Mesendoderm (in vitro differentiated cells): ENCODE measurements around the gene ABHD18.
"Not testable (repeated sequence)": the region's sequence is repeated elsewhere in the genome, so short reads cannot be mapped to it uniquely, and the experiment has no call there.

Experiments
- DNase-seq: peaks from one replicate; pipeline ENCODE4 v3.0.0; 2013
- H2AK5ac ChIP-seq: 2 replicates; pipeline ENCODE4 v1.6.1; 2013; ENCODE audit warnings: low read length, inconsistent platforms
- H2BK120ac ChIP-seq: 2 replicates; pipeline ENCODE4 v1.6.1; 2013; ENCODE audit warnings: low read depth, mild to moderate bottlenecking, low read length, moderate library complexity, mixed read lengths
- H2BK15ac ChIP-seq: replicated peaks from 2 replicates; pipeline ENCODE4 v1.6.1; 2013; ENCODE audit warnings: low read depth, mild to moderate bottlenecking, moderate library complexity
- H2BK5ac ChIP-seq: 2 replicates; pipeline ENCODE4 v1.6.1; 2013; ENCODE audit warnings: low read length, inconsistent platforms
- H3K18ac ChIP-seq: 2 replicates; pipeline ENCODE4 v1.6.1; 2013; ENCODE audit warnings: mild to moderate bottlenecking, low read length, mixed read lengths
- H3K23ac ChIP-seq: one replicate; pipeline ENCODE4 v1.6.1; 2013; ENCODE audit warnings: low read length
- H3K27ac ChIP-seq: 2 replicates; pipeline ENCODE4 v1.5.1; 2013; ENCODE audit warnings: low read depth, mild to moderate bottlenecking, inconsistent platforms, low read length, moderate library complexity
- H3K27me3 ChIP-seq: 2 replicates; pipeline ENCODE4 v1.6.1; 2013; ENCODE audit warnings: low read length, control low read depth, mild to moderate bottlenecking, inconsistent platforms; ENCODE audit not compliant: insufficient read depth, poor library complexity
- H3K36me3 ChIP-seq: 2 replicates; pipeline ENCODE4 v1.6.1; 2013; ENCODE audit warnings: low read length, inconsistent platforms; ENCODE audit not compliant: control insufficient read depth, insufficient read depth
- H3K4ac ChIP-seq: one replicate; pipeline ENCODE4 v1.6.1; 2013; ENCODE audit warnings: low read depth, mild to moderate bottlenecking, low read length, moderate library complexity
- H3K4me1 ChIP-seq: 2 replicates; pipeline ENCODE4 v1.6.1; 2013; ENCODE audit warnings: low read depth, low read length, inconsistent platforms; ENCODE audit not compliant: control insufficient read depth
- H3K4me2 ChIP-seq: 2 replicates; pipeline ENCODE4 v1.6.1; 2013; ENCODE audit warnings: low read length
- H3K4me3 ChIP-seq: 2 replicates; pipeline ENCODE4 v1.5.1; 2013; ENCODE audit warnings: mild to moderate bottlenecking, low read length
- H3K56ac ChIP-seq: one replicate; pipeline ENCODE4 v1.6.1; 2013; ENCODE audit warnings: low read length
- H3K79me1 ChIP-seq: 2 replicates; pipeline ENCODE4 v1.6.1; 2013; ENCODE audit warnings: low read length, inconsistent platforms
- H3K79me2 ChIP-seq: 2 replicates; pipeline ENCODE4 v1.6.1; 2013; ENCODE audit warnings: mild to moderate bottlenecking, low read length; ENCODE audit not compliant: control insufficient read depth, insufficient read depth
- H3K9ac ChIP-seq: 2 replicates; pipeline ENCODE4 v1.6.1; 2013; ENCODE audit warnings: low read length, inconsistent platforms
- H4K5ac ChIP-seq: one replicate; pipeline ENCODE4 v1.6.1; 2013; ENCODE audit warnings: low read length
- H4K8ac ChIP-seq: one replicate; pipeline ENCODE4 v1.6.1; 2013; ENCODE audit warnings: low read depth, mild to moderate bottlenecking, control low read depth, low read length, moderate library complexity
- WGBS: extraction: QIAGEN DNeasy Blood & Tissue Kit; methylation state at CpG from one replicate; pipeline ENCODE4 v1.1.7; 2013; ENCODE audit warnings: low lambda C conversion rate, missing lambda C conversion rate; ENCODE audit not compliant: insufficient coverage; ENCODE audit errors: extremely low coverage; 5-methylcytosine and 5-hydroxymethylcytosine counted together

Gene ABHD18

GRCh38 chr4:127964426-127965061 is 662 bp upstream of the ABHD18 start:
- H3K4me3 ChIP-seq = peak overlapping the region; percentile 93
- H2BK5ac ChIP-seq = peak overlapping the region; percentile 47
- not testable (repeated sequence) for H4K8ac ChIP-seq, H3K79me2 ChIP-seq, H3K36me3 ChIP-seq, H3K18ac ChIP-seq, DNase-seq, H3K4ac ChIP-seq, H3K79me1 ChIP-seq, H4K5ac ChIP-seq, H2BK15ac ChIP-seq, H3K27me3 ChIP-seq, H3K4me1 ChIP-seq, H3K23ac ChIP-seq, H2BK120ac ChIP-seq, H2AK5ac ChIP-seq
- H3K4me2 ChIP-seq = peak overlapping the region; percentile 79
- WGBS = no CpG with 5 or more reads among the region's 41 CpGs
- peak overlapping the region; percentile 32 for H3K27ac ChIP-seq
- peak overlapping the region; percentile 96 for H3K9ac ChIP-seq
- peak overlapping the region; percentile 97 for H3K56ac ChIP-seq

GRCh38 chr4:127965803-127966175 is 583 bp downstream of the ABHD18 start:
- H3K79me2 ChIP-seq = peaks cover 4% of the 10 kb centered on the region
- H3K79me1 ChIP-seq = peaks cover 4% of the 10 kb centered on the region
- peak overlapping the region; percentile 90 for H3K9ac ChIP-seq
- DNase-seq = peak; percentile 80
- H4K8ac ChIP-seq = no peak overlapping the region
- no peak overlapping the region for H2AK5ac ChIP-seq
- H2BK15ac ChIP-seq = no peak overlapping the region
- no peak overlapping the region for H3K23ac ChIP-seq
- H2BK120ac ChIP-seq = no peak overlapping the region
- H3K27ac ChIP-seq = peak overlapping the region; percentile 85
- H3K56ac ChIP-seq = peak overlapping the region; percentile 91
- peak overlapping the region; percentile 65 for H3K4me2 ChIP-seq
- WGBS = no CpG with 5 or more reads among the region's 15 CpGs
- peak overlapping the region; percentile 26 for H3K4ac ChIP-seq
- no peak overlapping the region for H4K5ac ChIP-seq
- H2BK5ac ChIP-seq = no peak overlapping the region
- H3K4me1 ChIP-seq = no peaks in the 10 kb centered on the region
- no peaks in the 10 kb centered on the region for H3K27me3 ChIP-seq
- no peaks in the 10 kb centered on the region for H3K36me3 ChIP-seq
- H3K4me3 ChIP-seq = peak overlapping the region; percentile 86
- H3K18ac ChIP-seq = peak overlapping the region; percentile 51

- Histone ChIP-seq H3K4ac (no peak overlapping the region), H3K36me3 (no peaks in the 10 kb centered on the region), H3K79me1 (peaks cover 4% of the 10 kb centered on the region), H3K56ac (no peak overlapping the region), H3K4me3 (no peak overlapping the region), H3K23ac (no peak overlapping the region), H4K8ac (no peak overlapping the region), H3K18ac (no peak overlapping the region), H3K9ac (no peak overlapping the region), H3K79me2 (peaks cover 4% of the 10 kb centered on the region), H2BK5ac (no peak overlapping the region), H3K27me3 (no peaks in the 10 kb centered on the region), H4K5ac (no peak overlapping the region), H2BK15ac (no peak overlapping the region), H3K27ac (no peak overlapping the region), H3K4me2 (no peak overlapping the region), H3K4me1 (no peaks in the 10 kb centered on the region), H2BK120ac (no peak overlapping the region), H2AK5ac (no peak overlapping the region)
- WGBS = no CpG with 5 or more reads among the region's 1 CpG
- no peak for DNase-seq
Observed at GRCh38 chr4:127967141-127967775, 2.1 kb downstream of the ABHD18 start.

GRCh38 chr4:127968586-127968985 is 3.4 kb downstream of the ABHD18 start:
- H4K5ac ChIP-seq = no peak overlapping the region

GRCh38 chr4:127970925-127971324 is 5.7 kb downstream of the ABHD18 start:
- not testable (repeated sequence) for H3K27ac ChIP-seq, H3K56ac ChIP-seq, H3K4ac ChIP-seq, DNase-seq, H3K79me1 ChIP-seq, H3K4me3 ChIP-seq, H3K4me2 ChIP-seq, H3K36me3 ChIP-seq, H3K79me2 ChIP-seq, H2BK5ac ChIP-seq, H3K9ac ChIP-seq, H4K5ac ChIP-seq, H4K8ac ChIP-seq, H3K27me3 ChIP-seq, H3K23ac ChIP-seq, H2AK5ac ChIP-seq, H3K4me1 ChIP-seq, H3K18ac ChIP-seq, H2BK120ac ChIP-seq, H2BK15ac ChIP-seq
- WGBS = no CpG with 5 or more reads among the region's 4 CpGs

More at GRCh38 chr4:127968586-127968985, 3.4 kb downstream of the ABHD18 start:
- WGBS = no CpG with 5 or more reads among the region's 2 CpGs
- no peak overlapping the region for H4K8ac ChIP-seq
- no peak overlapping the region for H2BK5ac ChIP-seq
- no peaks in the 10 kb centered on the region for H3K36me3 ChIP-seq
- no peak overlapping the region for H2BK120ac ChIP-seq
- no peaks in the 10 kb centered on the region for H3K4me1 ChIP-seq
- no peak overlapping the region for H3K4me3 ChIP-seq
- peaks cover 2% of the 10 kb centered on the region for H3K79me2 ChIP-seq
- H3K27me3 ChIP-seq = no peaks in the 10 kb centered on the region
- H3K9ac ChIP-seq = no peak overlapping the region
- no peak overlapping the region for H3K18ac ChIP-seq
- no peak overlapping the region for H3K4ac ChIP-seq
- no peak overlapping the region for H2AK5ac ChIP-seq
- H3K56ac ChIP-seq = no peak overlapping the region
- no peak overlapping the region for H2BK15ac ChIP-seq
- H3K79me1 ChIP-seq = peaks cover 4% of the 10 kb centered on the region
- no peak for DNase-seq
- no peak overlapping the region for H3K23ac ChIP-seq
- no peak overlapping the region for H3K27ac ChIP-seq
- H3K4me2 ChIP-seq = no peak overlapping the region
